Hindlimb muscle (tissue), 1 donor: ENCODE results near the gene GPR153. TPM values are rescaled to one million over a fixed set of nuclear protein-coding genes. Genes with fewer than 3 reads are reported as not detected.

Experiments
- DNase-seq: peaks from one replicate; pipeline ENCODE4 v3.0.0-alpha.2; 2013
- polyA plus RNA-seq: library from polyadenylated mRNA; unstranded; fragments of 120-200 nt; gene quantifications from one replicate; pipeline ENCODE4 v1.2.1, GENCODE V29; 2013; ENCODE audit not compliant: insufficient read length

Gene GPR153
- polyA plus RNA-seq, 1 donor = 23.4 TPM

DNA sequence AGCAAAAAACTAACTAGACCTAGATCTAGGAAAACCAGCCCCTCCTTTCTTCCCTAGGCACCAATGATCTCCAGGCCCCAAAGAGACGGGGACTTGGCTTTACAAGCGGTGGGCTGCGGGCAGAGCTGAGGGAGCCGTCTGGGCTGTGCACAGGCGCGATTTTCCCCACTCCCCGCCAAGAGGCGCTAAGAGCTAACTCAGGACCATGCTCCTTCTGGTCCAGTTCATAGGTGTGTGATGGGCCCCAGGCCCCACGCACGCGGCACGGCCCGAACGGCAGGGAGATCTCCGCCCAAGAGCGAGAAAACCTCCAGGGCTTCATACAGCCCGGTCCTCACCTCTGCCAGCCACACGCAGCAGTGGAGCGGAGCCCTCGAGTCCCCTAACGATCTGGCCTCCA, 7.5 kb upstream of the GPR153 start:
- DNase-seq = no peak

DNA sequence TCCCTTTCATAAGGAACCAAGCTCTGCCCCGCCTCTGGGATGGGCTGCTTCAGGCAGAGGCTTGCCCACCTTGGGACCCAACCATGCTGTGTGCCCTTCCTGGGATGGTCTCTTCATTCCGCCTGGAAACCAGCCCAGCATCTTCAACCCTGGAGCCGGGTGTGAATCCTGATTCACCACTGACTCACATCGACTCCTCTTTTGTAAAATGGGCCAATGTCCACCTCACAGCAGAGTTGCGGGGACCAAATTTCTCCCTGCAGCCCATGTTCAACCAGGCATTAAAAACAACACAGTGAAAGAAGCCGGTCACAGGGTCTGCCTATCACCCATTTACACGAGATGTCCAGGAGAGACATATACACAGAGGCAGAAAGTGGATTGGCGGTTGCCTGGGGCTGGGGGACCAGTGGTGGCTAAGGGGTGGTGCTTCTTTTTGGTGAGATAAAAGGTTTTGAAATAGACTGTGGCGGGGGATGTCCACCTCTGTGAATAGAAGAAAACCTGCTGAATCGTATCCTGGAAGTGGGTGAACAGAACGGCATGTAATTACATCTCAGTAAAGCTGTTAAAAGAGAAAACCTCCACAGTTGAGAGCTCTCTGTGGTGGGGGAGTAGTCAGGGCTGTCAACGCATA, 6.9 kb upstream of the GPR153 start:
- no peak for DNase-seq

DNA sequence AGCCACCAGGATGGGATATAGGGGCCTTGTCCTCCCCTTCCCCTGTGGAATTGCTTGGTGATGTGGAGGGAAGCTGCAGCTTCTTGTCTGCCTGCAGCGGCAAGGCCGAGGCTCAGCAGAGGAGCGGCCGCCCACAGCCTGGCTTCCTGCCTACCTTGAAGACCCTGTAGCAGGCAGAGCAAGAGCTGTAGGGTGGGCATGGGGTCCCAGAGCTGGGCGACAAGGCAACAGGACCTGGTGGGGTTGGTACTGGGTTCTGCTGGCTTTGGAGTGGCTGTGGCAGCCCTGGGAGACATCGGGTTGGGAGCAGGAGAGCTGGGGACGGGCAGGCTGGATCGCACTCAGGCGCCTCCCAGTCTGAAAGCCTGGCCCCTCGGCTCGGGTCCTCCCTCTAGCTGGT, 5.7 kb upstream of the GPR153 start:
- DNase-seq = no peak

DNA sequence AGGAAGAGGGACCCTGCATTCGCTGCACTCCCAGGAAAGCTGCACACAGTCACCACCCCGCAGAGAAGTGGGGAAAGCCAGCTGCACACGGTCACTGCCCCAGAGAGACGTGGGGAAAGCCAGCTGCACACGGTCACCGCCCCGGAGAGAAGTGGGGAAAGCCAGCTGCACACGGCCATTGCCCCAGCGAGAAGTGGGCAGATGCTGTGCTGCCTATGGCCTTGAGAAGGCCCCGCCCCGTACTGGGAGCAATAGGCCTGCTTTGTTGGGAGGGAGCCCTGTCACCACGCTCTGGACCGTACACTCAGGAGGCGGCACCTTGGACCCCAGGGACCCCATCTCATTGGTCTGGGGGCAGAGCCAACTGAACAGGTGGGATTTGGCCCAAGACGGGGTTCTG, 4.3 kb upstream of the GPR153 start:
- no peak for DNase-seq

DNA sequence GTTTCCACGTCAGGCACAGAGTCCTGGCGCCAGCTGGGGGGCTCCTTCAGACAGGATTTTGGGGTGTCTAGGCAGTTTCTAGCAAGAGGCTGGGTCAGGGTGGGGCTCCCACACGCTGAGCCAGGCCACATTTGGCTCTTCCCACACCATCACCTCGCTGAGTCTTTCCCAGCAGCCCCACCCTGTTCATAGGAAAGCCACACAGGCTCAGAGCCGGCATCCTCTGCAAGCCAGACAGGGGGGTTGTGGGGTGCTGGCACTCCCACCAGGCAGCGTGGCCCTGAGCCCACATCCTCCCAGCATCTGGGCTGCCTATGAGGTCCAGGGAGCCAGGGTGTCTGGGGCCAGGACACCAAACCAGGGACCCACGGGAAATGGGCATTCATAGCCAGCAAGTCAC, 2.8 kb upstream of the GPR153 start:
- no peak for DNase-seq

DNA sequence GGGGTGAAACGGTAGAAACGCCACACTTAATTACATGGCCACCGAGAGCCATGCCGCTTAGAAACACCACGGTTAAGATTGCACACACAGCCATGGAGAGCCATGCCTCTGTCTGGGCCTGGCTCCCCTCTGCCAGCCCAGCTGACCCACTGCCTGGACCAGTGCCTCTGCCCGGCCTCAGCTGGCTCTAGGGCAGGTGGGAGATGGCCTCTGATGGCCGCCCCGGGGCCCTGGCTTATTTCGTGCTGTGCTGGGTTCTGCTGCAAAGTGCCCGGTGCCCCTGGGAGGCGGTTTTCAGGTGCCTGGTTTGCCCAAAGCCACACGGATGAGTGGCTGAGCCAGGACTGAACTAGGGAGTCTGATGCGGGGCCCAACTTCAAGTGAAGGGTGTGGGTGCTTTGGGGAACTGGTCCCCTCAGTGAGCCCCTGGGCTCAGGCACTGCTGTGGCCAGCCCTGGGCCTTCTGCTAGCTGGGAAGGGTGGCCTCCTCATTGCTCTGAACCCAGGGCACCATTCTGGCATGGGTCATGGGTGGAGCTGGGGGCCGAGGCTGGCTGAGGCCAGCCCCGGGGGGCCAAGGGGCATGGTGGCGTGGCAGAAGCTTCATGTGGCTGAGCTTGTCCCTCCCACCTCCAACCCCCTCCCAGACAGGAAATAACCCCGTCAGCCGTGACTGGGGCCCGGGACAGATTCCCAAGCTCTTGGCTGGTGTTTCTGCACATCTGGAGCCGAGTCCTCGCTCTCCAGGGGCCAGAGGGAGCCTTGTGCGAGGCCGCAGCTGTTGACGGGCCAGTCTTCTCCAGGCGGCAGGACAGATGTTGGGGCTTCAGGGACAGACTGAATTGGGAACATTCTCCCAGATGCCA, 1.9 kb upstream of the GPR153 start:
- peak; percentile 87 for DNase-seq

DNA sequence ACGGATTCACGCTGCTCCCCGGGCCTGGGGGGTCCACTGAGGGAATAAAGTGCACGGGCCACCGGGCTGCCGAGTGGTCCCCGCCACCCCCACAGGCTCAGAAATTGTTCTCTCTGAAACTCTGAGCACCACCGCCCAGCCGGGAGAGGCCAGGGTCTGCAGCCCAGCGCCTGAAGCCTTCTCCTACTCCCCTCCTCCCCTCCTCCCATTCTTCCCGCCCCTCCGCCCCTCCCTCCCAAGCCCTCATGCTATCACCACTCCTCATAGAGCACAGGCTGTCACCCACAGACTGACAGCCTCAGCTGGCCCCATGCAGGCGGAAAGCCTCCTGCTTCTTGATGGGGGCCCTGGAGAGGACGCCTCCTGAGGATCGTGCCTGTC, 707 bp upstream of the GPR153 start:
- DNase-seq = no peak

DNA sequence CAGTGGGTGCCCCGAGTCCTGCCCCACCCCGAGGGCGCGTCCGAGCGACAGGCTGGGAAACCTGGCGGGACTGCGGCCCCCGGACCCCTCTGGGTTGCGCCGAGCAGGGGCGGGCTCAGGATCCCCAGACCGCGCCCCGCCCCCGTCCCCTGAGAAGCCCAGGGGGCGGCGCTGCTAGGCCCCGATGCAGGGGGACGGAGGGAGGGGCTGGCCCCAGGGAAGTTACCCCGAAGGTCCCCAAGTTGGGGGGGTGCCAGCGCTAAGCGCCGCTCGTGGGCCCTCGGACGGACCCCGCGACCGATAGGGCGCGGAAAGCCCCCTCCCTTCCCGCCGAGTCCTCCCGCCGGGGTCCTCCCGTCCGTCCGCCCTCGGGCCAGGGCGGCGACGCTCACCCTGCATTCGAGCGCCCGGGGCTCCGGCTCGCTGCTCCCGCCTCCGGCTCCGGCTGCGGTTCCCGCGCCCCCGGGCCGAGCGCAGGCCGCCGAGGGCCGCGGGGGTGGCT, 414 bp downstream of the GPR153 start:
- DNase-seq = no peak

DNA sequence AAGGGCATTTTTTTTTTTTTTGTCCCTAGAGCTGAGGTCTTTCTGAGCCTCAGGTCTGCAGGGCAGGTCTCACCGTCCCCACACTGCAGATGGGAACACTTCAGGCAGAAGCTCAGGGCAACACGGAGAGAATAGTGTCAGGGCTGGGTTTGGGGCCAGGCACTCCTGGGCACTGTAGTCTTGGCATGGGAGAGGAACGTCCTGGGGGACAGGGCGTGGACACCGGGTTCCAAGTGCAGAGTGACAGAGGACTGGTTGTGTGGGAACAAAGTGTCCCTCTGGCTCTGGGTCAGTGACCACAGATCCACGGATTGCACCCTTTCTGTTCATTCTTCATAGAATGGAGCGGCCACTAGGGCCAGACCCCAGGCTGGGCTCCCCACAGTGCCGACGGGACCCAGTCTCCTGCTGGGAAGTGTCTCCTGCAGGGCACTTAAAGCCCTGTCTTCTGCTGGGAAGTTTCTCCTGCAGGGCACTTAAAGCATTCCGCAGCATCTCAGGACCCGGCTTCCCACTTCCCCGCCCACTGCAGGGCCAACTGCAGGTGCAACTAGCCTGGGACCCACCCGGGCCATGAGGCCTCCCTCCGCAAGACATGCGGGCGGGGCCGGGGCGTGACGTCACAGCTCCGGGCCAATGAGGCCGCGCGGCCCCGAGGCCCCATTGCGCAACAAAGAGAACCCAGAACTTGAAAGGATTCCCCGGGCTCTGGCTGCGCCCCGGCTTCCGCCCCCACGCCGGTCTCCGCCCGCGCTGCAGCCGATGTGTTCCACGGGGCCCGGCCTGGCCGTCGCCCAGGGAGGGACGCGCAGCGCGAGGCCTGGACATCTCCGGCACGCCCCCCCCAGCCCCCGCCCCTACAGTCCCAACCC, 1.2 kb downstream of the GPR153 start:
- DNase-seq = peak; percentile 73

DNA sequence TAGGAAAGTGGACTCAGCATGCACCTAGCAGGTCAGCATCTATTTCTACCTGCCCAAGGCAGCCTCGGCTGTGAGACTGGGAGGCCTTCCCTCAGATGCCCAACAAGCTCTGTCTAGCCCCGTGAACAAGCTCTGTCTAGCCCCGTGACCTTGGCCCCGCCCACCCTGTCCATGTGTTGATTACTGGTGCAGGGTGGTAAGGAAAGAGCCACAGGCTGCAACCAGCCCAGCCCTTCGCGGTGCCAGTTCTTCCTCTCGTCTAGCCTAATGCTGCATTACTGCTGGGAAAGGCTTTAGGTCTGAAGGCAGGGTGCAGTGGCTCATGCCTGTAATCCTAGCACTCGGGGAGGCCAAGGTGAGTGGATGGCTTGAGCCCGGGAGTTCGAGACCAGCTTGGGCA, 2.2 kb downstream of the GPR153 start:
- no peak for DNase-seq

DNA sequence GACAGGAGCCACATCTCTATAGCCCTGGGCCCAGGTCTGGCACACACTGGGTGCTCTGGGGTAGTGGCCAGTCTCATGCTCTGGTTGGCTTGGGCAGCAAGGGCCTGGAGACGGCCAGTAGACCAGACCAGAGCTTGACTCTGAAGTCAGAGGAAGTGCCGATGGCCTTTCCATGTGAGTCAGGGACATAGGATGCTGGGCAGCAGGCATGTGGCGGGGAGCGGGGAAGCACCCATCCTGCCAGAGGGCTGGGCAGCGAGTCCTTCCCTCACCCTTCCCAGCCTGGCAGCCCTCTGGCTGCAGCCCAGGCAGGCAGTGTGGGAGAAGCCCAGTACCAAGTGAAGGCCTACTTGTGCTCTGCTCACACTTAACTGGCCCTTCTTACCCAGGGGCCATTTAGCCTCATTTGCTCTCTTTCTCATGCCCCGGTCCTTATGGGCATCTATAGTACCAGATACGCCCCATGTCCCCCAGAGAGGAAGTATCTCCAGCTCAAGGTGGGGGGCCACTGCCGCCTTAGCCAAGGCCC, 3.3 kb downstream of the GPR153 start:
- DNase-seq = no peak

DNA sequence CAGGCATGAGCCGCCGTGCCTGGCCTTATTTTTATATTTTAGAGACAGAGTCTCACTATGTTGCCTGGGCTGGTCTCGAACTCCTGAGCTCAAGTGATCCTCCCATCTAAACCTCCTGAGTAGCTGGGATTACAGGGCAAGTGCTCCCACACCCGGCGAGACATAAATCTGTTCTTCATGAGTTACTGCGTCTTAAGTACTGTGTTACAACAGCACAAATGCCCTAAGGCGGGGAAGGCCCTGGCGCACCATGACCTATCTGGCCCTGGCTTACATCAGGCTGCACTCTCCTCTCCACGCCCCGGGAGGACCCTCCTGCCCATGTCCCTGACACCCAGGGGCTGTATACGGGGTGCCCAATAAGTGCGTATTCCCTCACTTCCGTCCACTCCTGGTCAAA, 4.3 kb downstream of the GPR153 start:
- no peak for DNase-seq

DNA sequence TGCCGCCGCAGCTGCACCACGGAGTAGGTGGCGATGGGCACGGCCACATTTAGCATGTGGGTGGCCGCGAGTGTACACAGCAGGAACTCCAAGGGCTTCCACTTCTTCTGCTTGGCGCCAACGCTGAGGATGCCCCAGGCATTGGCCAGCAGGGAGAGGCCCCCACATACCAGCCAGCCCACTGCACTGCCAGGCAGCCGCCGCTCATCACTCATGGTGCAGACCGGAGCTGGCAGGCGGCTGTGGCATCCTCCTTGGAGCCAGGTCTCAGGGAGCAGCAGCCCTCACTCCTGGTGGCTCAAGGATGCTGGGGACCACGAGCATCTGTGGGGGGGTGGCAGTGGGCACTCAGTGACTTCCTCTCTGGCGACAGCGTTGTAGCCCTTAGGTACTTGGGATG, 6.2 kb downstream of the GPR153 start:
- no peak for DNase-seq

DNA sequence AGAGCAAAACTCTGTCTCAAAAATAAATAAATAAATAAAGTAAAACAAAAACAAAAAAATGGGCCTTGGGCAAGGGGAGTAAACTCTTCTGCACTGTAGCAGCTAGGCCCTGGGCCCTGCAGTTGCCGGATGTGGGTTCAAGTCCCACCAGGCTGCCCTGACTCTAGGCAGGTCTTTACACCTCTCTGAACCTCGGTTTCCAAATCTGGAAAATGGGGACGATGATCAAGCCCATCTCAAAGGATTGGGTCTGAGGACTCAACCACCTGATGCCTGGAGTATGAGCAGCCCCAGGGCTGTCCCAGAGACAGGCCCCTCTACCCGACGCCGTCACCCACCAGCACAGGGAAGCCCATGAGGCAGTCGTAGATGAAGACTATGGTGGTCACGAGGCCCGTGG, 7.5 kb downstream of the GPR153 start:
- DNase-seq = no peak

DNA sequence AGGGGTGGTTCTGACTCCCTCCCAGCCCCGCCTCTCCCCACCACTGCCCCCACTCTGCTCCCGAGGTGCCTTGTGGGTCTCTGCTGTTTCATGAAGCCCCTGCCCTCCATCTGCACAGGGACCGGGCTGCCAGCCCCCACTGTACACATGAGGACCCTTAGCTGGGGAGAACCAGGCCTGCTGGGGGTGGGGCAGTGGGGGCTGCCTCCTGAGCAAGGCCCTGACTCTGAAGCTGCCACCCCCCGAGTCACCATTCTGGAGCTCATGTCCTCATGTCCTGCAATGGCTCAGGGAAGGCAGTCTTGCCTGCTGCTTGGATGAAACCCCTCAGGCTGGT, 8.6 kb downstream of the GPR153 start:
- DNase-seq = no peak

DNA sequence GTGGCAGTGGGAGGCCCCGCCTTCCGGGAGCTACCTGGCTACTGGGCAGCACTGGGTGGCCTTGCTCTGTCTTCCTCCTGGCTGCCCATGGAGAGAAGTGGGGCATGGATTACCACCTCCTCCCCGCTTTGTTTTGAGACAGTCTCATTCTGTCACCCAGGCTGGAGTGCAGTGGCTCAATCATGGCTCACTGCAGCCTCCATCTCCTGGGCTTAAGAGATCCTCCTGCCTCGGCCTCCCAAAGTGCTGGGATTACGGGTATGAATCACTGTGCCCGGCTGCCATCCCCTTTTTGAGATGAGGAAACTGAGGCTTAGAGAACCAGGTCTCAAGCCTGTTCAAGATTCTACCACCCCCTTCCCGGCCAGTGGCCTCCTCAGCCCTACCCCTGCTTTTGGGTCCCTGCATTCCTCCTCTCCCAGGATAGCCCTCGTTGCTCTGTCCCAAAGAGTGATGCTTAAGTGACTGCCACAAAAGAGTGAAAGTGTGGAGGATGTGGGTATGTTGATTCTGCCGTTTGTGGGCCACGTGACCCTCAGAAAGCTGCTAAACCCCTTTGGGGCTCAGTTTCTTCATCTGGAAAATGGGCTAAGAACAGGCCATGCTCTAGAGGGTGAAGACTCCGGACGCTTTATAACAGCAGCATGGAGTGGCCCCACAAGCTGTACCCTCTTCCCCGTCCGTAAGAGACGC, 9.1 kb downstream of the GPR153 start:
- DNase-seq = no peak

DNA sequence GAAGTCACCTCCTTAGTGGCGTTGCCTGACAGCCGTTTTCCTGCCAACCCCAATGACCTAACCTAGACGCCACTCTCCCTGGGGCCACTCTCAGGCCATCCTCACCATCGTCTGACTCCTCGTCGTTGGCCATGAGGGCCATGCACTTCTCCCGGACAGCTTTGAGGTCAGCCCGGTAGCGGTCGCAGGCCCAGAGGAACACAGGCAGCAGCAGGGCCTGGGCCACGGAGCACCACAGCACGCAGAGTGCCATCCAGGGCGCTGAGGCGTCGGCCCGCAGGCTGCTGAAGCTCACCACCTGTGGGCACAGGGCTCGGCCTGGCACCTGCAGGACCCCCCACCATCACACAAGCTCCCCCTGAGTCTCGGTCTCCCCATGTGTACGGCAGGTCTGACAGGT, 9.7 kb downstream of the GPR153 start:
- DNase-seq = no peak

DNA sequence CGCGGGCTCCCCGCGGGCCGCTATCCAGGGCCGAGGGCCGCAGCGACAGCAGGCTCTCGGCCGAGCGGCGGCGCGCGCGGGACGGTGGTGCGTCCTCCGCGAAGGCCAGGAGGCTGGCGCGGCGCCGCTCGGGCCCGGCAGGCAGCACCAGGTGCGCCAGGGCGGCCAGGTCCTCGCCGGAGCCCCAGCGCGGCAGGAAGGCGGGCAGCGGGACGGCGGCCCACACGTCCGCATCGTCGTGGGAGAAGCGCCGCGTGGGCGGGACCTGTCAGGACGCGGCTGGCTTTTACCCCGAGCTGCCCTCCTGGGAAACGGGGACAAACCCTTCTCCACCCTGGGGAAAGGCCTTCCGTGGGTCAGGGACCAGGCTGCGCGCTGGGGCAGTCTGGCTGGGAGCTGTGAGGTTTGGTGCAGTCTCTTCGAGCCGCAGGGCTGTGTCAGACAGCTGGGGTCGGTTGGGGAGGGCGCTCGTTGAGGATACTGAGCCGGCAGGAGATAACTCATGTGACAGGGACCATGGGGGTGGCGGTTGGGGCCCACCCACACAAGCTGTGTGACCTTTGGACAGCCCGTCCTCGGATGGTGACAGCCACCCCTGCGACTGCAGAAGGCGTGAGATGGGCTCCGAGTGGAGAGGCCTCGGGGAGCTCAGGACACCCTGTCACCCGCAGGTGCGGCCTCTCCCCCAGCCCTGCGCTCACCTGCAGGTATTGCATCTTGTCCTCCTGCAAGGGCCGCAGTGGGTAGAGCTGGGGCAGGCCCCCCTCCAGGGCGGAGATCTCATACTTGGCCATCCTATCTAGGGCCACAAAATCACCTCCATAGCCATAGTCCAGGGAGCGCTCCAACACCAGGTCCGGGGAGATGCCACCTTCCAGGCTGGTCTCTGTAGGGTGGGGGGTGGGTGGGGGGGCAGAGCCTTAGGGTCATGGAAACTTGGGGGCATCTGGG, 10.9 kb downstream of the GPR153 start:
- DNase-seq = no peak

DNA sequence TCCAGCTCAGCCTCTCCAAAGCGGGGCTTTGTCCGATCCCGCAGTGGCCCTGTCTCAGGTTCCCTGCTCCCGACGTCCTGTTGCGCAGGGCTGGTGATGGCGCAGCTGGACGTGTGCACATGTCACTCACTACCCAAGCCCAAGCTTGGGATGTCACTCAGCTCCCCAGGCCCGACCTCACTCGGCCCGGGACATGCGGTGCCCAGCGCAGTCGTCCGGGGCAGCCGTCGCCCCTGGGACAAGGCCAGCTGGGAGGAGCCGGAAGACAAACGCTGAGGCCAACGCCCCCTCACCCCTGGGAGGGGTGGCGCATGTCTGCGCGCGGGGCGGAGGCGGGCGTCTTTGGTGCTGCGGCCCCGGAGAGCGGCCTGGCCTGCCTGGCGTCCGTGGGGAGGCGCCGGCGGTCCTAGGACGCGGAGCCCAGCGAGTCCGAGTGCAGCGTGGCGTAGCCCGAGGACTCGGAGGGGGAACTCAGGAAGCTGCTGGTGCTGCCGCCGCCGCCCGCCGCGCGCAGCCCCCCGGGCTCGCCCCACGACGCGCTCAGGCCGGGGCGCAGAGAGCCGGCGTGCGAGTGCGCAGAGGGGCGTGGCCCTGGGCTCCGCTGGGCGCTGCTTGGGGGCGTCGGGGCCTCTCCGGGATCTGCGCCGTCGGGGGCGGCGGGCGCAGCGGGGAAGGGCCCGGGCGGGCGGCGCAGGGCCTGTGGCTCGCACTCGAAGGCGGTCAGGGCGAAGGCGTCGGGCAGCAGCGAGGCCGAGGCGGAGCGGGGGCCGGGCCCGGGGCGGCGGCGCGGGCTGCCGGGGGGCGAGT, 11.8 kb downstream of the GPR153 start:
- no peak for DNase-seq

DNA sequence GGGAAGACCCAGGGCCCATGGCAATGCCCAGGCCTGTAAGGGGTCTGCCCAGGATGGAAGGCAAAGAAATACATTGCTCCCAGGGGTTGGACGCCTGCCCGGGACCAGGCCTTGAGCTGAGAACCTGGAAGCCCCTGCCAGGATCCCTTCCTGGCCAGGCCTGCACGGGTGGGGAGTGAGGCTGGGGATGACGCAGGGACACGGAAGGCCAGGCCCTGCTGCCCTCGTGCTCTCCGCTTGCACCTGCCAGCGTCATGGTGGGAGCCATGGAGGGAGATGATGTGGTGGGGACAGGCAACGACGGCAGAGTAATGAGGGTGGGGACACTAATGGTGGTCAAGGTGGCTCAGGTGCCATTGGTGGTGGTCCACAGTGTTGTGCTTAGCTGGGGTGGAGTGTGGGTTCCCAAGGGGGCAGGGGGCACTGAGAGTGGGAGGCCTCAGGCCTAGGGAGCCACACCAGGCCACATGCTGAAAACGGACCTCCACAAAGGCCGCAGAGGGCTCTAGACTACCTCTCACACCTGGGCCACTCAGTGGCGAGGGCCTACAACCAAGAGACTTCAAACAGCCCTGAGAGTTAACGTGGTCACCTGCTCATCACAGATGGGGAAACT, 12.6 kb downstream of the GPR153 start:
- DNase-seq = no peak
